Left renal pelvis (tissue), 4 donors: ENCODE data around the gene CEACAM1. TPM values are rescaled to one million over a fixed set of nuclear protein-coding genes. Genes with fewer than 3 reads are reported as not detected.
"Not testable (repeated sequence)": the region's sequence is repeated elsewhere in the genome, so short reads cannot be mapped to it uniquely, and the experiment has no call there.

ENCODE experiments used
- DNase-seq, 4 donors: peaks; one replicate each; pipeline ENCODE4 v3.0.0-alpha.2; 2013; ENCODE audit warnings: low read depth in 4 of 4, low spot score in 3 of 4
- polyA plus RNA-seq, 4 donors: library from polyadenylated mRNA; unstranded; fragments of 120-200 nt; gene quantifications; one replicate each; pipeline ENCODE4 v1.2.1, GENCODE V29; 2013; ENCODE audit not compliant: insufficient read length in 4 of 4

CEACAM1 gene
- polyA plus RNA-seq, 4 donors = 2.8 to 13.8 (median 10.3) TPM

- DNase-seq = no peak
These were observed 49.4 kb downstream of the CEACAM1 start for GRCh38 chr19:42478765-42479311.

GRCh38 chr19:42477933-42478332 lies 50.3 kb downstream of the CEACAM1 start:
- no peak for DNase-seq

- DNase-seq = no peak
These were observed 51.2 kb downstream of the CEACAM1 start for GRCh38 chr19:42477117-42477516.

GRCh38 chr19:42475366-42475765 lies 52.9 kb downstream of the CEACAM1 start:
- no peak for DNase-seq

GRCh38 chr19:42474743-42475142 lies 53.5 kb downstream of the CEACAM1 start:
- no peak for DNase-seq

GRCh38 chr19:42473686-42474085 lies 54.6 kb downstream of the CEACAM1 start:
- no peak for DNase-seq

- no peak for DNase-seq
These were observed 55.7 kb downstream of the CEACAM1 start for GRCh38 chr19:42472402-42473147.

GRCh38 chr19:42471554-42472249 lies 56.6 kb downstream of the CEACAM1 start:
- no peak for DNase-seq

- no peak for DNase-seq
These were observed 58.7 kb downstream of the CEACAM1 start for GRCh38 chr19:42469311-42470235.

GRCh38 chr19:42468273-42468796 lies 59.9 kb downstream of the CEACAM1 start:
- DNase-seq = no peak

- no peak for DNase-seq
These were observed 61.0 kb downstream of the CEACAM1 start for GRCh38 chr19:42467183-42467760.

- no peak for DNase-seq
These were observed 61.6 kb downstream of the CEACAM1 start for GRCh38 chr19:42466521-42467182.

- DNase-seq = no peak
These were observed 62.4 kb downstream of the CEACAM1 start for GRCh38 chr19:42465827-42466280.

- DNase-seq = no peak
These were observed 66.5 kb downstream of the CEACAM1 start for GRCh38 chr19:42461700-42462324.

GRCh38 chr19:42461231-42461630 lies 67.0 kb downstream of the CEACAM1 start:
- not testable (repeated sequence) for DNase-seq

GRCh38 chr19:42459926-42460325 lies 68.4 kb downstream of the CEACAM1 start:
- DNase-seq = no peak
